ENCODE measurements around the gene SELENOT.
"Not testable (repeated sequence)": the region's sequence is repeated elsewhere in the genome, so short reads cannot be mapped to it uniquely, and the experiment has no call there.

Gene SELENOT

GRCh38 chr3:150603153-150603979, at the start of gene SELENOT:
Gene SELENOT (plus strand): TSS chr3:150603321. CDS start chr3:150603363, 42 bp downstream.
- peak; percentile 93 for DNase-seq (ENCODE audit: low read depth)

GRCh38 chr3:150555859-150556436, 47.2 kb upstream of the SELENOT start:
- no peak for DNase-seq (ENCODE audit: low read depth)

DNA sequence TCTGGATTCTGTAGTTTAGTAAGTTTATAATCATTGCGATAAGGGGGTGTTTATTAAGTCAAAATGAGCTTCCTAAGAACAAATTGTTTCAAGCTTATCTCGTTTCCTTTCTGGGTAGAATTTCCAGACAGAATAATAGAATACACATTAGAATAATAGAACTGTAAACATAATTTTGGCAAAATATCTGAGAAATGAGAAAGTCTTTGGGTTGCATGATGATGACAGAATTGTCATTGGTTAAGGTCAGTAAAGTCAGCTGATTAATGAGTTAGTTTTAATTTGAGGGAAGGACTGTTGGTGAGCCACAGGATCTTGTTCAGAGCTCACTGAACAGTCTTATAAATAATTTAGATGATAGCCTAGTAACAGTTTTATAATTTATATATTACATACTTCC, 46.3 kb upstream of the SELENOT start:
- no peak for DNase-seq (ENCODE audit: low read depth)

- DNase-seq (ENCODE audit: low read depth), result no peak
Observed at GRCh38 chr3:150557725-150558124, 45.4 kb upstream of the SELENOT start.

DNA sequence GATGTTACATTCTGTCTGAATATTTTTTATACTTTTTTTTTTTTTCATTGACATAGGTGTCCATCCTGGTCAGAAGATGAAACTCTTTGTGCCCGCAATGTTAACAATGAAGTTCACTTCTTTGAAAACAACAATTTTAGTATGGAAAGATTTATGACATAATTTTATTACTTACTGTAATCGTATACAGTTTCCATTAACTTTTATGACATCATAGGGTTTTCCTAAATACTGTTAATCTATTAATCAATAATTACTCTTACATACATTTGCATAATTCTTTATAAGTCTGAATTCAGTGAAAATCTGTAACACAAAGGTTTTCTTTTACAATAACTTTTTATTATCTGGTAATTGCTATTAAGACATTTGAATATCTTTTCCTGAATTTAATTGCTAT, 38.9 kb upstream of the SELENOT start:
- no peak for DNase-seq (ENCODE audit: low read depth)

DNA sequence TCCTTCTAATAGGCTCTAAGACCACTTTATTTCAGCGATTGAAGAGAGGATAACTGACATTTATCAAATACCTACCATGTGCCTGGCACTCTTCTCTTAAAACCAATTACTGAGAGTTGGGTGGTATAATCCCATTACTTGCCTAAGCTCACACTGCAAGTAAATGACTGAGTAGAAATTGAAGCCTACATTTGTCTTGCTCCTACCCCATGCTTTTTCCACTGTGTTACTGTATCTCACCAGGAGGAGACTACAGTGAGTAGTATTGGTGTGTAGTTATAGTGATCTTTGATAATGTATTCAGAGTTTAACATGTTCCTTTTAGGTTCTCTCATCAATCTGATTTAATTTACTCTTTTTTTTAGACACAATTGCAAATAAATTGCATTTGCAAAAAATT, 35.8 kb upstream of the SELENOT start:
- DNase-seq (ENCODE audit: low read depth), result no peak

DNA sequence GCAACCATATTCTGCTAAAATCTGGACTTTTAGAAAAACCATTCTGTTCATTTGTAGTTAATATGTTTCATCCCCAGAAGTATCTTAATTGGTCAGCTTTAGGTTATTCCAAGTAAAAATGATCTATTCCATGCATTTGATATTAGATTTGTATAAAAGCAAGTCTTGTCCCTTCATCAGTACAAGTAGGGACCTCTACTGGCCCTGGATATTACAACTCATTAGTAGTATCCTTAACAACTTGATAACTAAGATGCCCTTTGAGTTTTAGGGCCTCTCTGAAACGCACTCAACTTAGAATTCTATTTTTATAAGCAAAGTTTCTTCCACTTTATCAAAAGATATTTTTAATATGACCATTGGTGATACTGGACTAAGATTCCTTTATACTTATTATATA, 25.3 kb upstream of the SELENOT start:
- no peak for DNase-seq (ENCODE audit: low read depth)

DNA sequence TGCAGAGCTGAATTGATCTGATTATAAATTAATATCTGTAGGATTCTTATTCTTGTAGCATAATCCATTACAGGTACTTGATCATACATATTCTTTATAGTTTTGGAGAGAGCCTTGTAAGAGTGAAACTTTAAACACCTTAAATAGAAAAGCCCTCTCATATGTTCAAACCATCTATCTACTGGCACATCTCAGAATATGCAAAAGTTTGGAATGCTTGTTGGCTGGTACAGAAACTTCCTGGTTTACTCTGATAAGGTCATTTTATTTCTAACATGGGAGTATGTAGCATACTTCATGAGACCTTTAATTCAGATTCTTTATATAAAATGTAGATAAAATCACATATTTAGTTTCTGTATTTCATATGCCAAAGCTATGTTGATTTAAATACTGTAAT, 21.9 kb upstream of the SELENOT start:
- no peak for DNase-seq (ENCODE audit: low read depth)

GRCh38 chr3:150582620-150583019, 20.5 kb upstream of the SELENOT start:
- DNase-seq (ENCODE audit: low read depth), result no peak

GRCh38 chr3:150583028-150583427, 20.1 kb upstream of the SELENOT start:
- no peak for DNase-seq (ENCODE audit: low read depth)

- no peak for DNase-seq (ENCODE audit: low read depth)
Observed at GRCh38 chr3:150588027-150588830, 14.9 kb upstream of the SELENOT start.

DNA sequence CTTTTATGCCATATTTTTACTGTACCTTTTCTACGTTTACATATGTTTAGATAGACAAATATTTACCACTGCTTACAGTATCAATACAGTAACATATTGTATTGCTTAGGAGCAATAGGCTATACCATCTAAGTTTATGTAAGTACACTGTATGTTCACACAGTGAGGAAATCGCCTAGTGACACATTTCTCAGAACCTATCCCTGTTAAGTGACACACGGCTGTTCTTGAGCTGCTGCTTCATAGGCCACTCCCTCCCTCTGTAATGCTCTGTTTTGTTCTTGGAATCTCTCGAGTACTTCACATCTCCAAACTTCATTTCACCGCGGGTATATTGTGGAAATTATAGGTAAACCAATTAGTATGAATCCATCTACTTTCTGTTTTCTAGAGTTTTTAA, 13.4 kb upstream of the SELENOT start:
- no peak for DNase-seq (ENCODE audit: low read depth)

DNA sequence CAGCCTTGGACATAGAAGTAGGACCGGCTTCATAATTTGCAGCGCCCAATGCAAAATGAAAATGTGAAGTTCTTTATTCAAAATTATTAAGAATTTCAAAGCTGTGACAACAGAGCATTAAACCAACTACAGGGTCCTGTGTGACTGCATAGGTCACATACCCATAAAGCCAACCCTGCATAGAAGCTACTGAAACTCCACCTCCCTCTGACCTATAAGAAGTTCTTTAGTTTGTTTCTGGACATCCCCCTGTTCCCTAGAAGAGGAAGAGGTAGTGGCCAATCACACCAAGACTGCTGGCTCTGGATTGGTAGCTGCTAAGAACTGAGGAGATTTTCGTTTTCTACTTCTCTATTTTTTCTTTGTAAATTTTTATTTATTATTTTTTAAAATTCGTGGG, 9.0 kb upstream of the SELENOT start:
- no peak for DNase-seq (ENCODE audit: low read depth)

- no peak for DNase-seq (ENCODE audit: low read depth)
Observed at GRCh38 chr3:150597646-150598045, 5.5 kb upstream of the SELENOT start.

- DNase-seq (ENCODE audit: low read depth), result no peak
Observed at GRCh38 chr3:150599611-150600297, 3.4 kb upstream of the SELENOT start.

- DNase-seq (ENCODE audit: low read depth), result not testable (repeated sequence)
Observed at GRCh38 chr3:150600647-150601530, 2.2 kb upstream of the SELENOT start.

DNA sequence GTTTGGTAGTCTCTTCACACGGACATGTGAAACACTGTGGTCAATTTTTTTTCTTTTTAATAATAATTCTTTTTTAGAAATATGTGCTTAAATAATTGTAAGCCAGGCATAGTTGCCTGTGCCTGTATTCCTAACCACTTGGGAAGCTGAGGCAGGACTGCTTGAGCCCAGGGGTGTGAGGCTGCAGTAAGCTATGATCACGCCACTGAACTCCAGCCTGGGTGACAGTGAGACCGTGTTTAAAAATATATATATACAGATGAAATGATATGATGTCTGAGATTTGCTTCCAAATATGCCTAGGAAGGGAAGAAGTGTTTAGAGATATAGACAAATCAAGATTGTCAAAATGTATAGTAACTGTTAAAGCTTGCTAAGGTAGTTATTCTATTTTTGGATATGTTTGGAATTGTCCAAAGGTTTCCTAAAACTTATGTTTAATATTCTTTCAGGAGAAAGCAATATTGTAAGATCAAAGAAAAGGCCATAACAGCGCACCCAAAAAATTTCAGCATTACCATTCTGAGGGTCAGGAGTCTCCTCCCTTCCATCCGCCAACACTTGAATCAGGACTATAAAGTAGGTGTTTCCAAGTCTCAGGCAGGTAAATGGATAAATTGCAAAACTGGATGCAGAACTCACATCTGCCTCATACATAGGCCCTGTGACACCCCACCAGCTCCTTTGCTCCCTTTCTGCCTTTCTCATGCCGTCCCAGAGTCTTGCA, 532 bp upstream of the SELENOT start:
- no peak for DNase-seq (ENCODE audit: low read depth)

- DNase-seq (ENCODE audit: low read depth), result no peak
Observed at GRCh38 chr3:150603980-150604319, 829 bp downstream of the SELENOT start.

GRCh38 chr3:150605998-150606641, 3.0 kb downstream of the SELENOT start:
- no peak for DNase-seq (ENCODE audit: low read depth)

Measured in activated T-helper 9 cell treated with anti-CD3 and anti-CD28 coated beads, Interleukin-2, amount 50 U/mL, for 16 hours (primary cell).